ENCODE results near the gene SREBF2.

Gene SREBF2

DNA sequence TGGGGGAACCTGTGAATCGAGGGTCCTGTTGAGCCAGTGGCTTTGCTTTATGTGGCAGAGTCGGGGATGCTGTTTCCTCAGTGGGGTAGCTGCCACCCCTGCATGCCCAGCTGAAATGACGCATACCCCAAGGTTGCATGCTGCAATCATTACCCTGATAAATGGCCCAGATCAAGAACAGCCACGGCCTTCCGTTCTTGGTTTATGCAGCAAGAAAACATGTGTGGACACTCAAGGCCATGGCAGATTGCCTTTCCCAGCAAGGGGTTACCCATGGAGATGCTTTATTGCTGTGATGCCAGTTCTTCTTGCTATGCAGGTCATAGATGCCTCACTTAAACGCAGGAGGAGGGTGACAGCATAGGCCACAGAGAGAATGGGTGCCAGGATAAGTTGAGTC lies 14.3 kb upstream of the SREBF2 start:
- no peak overlapping the region for H2AFZ ChIP-seq
- no peak overlapping the region for H3K27ac ChIP-seq
- no peaks in the 10 kb centered on the region for H3K27me3 ChIP-seq (ENCODE audit: control insufficient read depth, insufficient read depth, low read length)
- H3K9ac ChIP-seq = no peak overlapping the region
- H3K4me1 ChIP-seq = peaks cover 5% of the 10 kb centered on the region
- TF ChIP-seq, protein P1, sequence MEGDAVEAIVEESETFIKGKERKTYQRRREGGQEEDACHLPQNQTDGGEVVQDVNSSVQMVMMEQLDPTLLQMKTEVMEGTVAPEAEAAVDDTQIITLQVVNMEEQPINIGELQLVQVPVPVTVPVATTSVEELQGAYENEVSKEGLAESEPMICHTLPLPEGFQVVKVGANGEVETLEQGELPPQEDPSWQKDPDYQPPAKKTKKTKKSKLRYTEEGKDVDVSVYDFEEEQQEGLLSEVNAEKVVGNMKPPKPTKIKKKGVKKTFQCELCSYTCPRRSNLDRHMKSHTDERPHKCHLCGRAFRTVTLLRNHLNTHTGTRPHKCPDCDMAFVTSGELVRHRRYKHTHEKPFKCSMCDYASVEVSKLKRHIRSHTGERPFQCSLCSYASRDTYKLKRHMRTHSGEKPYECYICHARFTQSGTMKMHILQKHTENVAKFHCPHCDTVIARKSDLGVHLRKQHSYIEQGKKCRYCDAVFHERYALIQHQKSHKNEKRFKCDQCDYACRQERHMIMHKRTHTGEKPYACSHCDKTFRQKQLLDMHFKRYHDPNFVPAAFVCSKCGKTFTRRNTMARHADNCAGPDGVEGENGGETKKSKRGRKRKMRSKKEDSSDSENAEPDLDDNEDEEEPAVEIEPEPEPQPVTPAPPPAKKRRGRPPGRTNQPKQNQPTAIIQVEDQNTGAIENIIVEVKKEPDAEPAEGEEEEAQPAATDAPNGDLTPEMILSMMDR (IDR thresholded peaks at IDR 0.05) = no peak
- no peaks in the 10 kb centered on the region for H3K36me3 ChIP-seq (ENCODE audit: control insufficient read depth, insufficient read depth, low read length)
- no peaks in the 10 kb centered on the region for H3K9me3 ChIP-seq (ENCODE audit: control insufficient read depth, low read length)
- no peak overlapping the region for H3K4me2 ChIP-seq (ENCODE audit: low read length)
- H3K4me3 ChIP-seq (ENCODE audit: low read depth, low read length) = no peak overlapping the region
- H3K79me2 ChIP-seq = no peaks in the 10 kb centered on the region

DNA sequence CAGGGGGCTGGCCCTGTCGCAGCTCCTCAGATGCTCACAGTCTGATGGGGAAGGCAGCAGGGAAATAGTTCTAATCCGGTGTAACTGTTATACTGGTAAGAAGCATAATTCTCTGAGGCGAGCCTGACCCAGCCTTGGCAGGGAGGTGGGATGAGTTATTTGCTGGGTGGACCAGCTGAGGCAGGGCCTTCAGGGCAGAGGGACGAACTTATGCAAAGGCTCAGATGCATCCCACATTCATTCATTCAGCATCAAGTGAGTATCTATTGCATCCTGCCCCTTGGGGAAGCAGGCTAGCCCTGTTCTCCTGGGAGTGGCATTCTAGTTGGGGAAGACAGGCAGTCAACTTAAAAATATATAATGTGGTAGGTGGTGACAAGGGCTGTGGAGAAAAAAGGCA lies 13.6 kb upstream of the SREBF2 start:
- no peaks in the 10 kb centered on the region for H3K27me3 ChIP-seq (ENCODE audit: control insufficient read depth, insufficient read depth, low read length)
- H3K9ac ChIP-seq = no peak overlapping the region
- H2AFZ ChIP-seq = no peak overlapping the region
- no peaks in the 10 kb centered on the region for H3K79me2 ChIP-seq
- H3K9me3 ChIP-seq (ENCODE audit: control insufficient read depth, low read length) = no peaks in the 10 kb centered on the region
- H3K4me2 ChIP-seq (ENCODE audit: low read length) = no peak overlapping the region
- H3K4me1 ChIP-seq = peaks cover 5% of the 10 kb centered on the region
- H3K36me3 ChIP-seq (ENCODE audit: control insufficient read depth, insufficient read depth, low read length) = no peaks in the 10 kb centered on the region
- no peak overlapping the region for H3K27ac ChIP-seq
- no peak overlapping the region for H3K4me3 ChIP-seq (ENCODE audit: low read depth, low read length)
- TF ChIP-seq, protein P1 (IDR thresholded peaks at IDR 0.05) = no peak

DNA sequence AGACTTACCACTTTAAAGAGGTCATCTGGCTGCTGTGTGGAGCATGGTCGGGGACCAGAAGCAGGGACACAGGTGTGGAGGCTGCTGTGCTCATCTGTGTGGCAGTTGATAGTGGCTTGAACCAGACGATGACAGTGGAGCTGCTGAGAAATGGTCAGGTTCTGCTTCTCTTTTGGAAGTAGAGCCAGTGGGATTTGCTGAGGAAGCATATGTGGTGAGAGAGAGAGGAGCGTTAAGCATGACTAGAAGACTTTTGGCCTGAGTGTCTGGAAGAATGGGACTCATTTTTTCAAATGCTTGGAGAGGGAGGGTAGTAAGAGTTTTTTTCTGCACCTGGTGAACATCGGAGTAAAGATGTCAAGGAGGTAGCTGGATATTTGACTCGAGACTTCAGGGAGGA lies 12.5 kb upstream of the SREBF2 start:
- Histone ChIP-seq H3K4me2 (ENCODE audit: low read length) (no peak overlapping the region), H3K27ac (no peak overlapping the region), H3K9ac (no peak overlapping the region), H3K36me3 (ENCODE audit: control insufficient read depth, insufficient read depth, low read length) (no peaks in the 10 kb centered on the region), H3K9me3 (ENCODE audit: control insufficient read depth, low read length) (no peaks in the 10 kb centered on the region), H2AFZ (no peak overlapping the region), H3K4me3 (ENCODE audit: low read depth, low read length) (no peak overlapping the region), H3K27me3 (ENCODE audit: control insufficient read depth, insufficient read depth, low read length) (no peaks in the 10 kb centered on the region), H3K79me2 (no peaks in the 10 kb centered on the region), H3K4me1 (peaks cover 5% of the 10 kb centered on the region)
- TF ChIP-seq, protein P1 (IDR thresholded peaks at IDR 0.05) = no peak

DNA sequence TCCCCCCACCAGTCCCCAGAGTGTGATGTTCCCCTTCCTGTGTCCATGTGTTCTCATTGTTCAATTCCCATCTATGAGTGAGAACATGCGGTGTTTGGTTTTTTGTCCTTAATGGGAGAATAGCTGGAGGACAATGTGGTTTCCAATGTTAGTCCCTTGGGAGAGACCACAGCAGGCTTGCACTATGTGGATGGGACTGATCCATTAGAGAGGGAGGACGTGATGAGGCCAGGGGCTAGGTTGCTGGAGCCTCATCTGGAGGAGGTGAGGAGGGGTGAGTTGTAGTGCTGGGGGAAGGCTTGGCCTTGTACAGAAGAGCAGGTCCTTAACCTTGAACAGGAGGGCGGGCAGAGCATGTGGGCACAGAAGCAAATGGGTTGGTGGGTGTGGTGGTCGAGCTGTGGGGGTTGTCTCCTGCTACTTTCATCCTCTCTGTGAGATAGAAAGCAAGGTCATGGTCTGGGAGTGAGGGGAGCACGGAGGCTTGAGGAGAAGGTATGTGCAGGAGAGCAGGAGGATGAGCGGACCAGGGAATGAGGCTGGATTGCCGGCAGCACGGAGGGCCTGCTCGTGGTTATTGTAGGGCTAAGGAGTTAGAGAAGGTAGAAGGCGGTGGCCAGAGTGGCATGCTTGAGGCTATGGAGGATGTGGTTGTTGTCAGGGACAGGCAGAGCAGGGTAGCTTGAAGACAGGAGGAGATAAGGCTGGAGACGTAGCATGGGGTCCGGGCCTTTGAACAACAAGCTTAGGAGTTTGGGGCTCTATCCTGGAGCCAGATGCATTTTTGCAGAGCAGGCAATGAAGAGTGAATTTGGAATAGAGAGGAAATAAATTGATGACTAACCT lies 11.2 kb upstream of the SREBF2 start:
- Histone ChIP-seq H3K27ac (no peak overlapping the region), H3K27me3 (ENCODE audit: control insufficient read depth, insufficient read depth, low read length) (no peaks in the 10 kb centered on the region), H3K36me3 (ENCODE audit: control insufficient read depth, insufficient read depth, low read length) (no peaks in the 10 kb centered on the region)

More for the DNA sequence above, 11.2 kb upstream of the SREBF2 start:
- no peak overlapping the region for H3K4me3 ChIP-seq (ENCODE audit: low read depth, low read length)
- H3K9ac ChIP-seq = no peak overlapping the region
- H3K9me3 ChIP-seq (ENCODE audit: control insufficient read depth, low read length) = no peaks in the 10 kb centered on the region
- TF ChIP-seq, protein P1 (IDR thresholded peaks at IDR 0.05) = no peak
- H3K4me1 ChIP-seq = peaks cover 11% of the 10 kb centered on the region
- H3K4me2 ChIP-seq (ENCODE audit: low read length) = no peak overlapping the region
- no peaks in the 10 kb centered on the region for H3K79me2 ChIP-seq
- no peak overlapping the region for H2AFZ ChIP-seq

Measured in parathyroid adenoma (tissue), 2 donors.